K562 (cell line): ENCODE data around the gene NAGLU. TPM values are rescaled to one million over a fixed set of nuclear protein-coding genes. Genes with fewer than 3 reads are reported as not detected.
A peak's percentile ranks its signal among the peaks of the same experiment; 100 is the strongest.

Experiments used
- ATAC-seq: fragments of 200-7000 bp; cut with Tn5 transposase; 3 replicates; pipeline ENCODE4 v1.9.1; 2020; ENCODE audit warnings: moderate library complexity
- BruUV-seq: library from RNA; stranded (reverse); fragments of 400-500 nt; replicated peaks from 2 replicates; lab custom pipeline; 2021; lab: Mats Ljungman, UMichigan
- CTCF ChIA-PET: fragments of 300-600 bp; formaldehyde crosslinking; extraction: SDS; loops from one replicate; lab custom pipeline; 2021; ENCODE audit warnings: low intra/inter-chr PET ratio; lab: Yijun Ruan, JAX
- POLR2A ChIA-PET: fragments of 300-600, 350-650 bp; sonication (Branson Sonifier 250); formaldehyde crosslinking; extraction: SDS; loops from one replicate; lab custom pipeline; 2021; ENCODE audit warnings: antibody characterized with exemption, inconsistent platforms; lab: Yijun Ruan, JAX
- DNase-seq, 4 experiments: peaks; one replicate each; pipeline versions ENCODE4 v3.0.0 to v3.0.0-alpha.2; 2011 to 2018; ENCODE audit warnings: low spot score in 3 of 4, mixed read lengths in 3 of 4; ENCODE audit errors: extremely low read depth in 1 of 4
- FAIRE-seq: peaks from 2 replicates; lab custom pipeline; 2011; peaks lifted over from hg19 to GRCh38; lab: Jason Lieb, UNC
- H2AFZ ChIP-seq: 2 replicates; pipeline ENCODE4 v1.6.0; 2011; ENCODE audit warnings: low read depth, low read length, control low read depth, inconsistent platforms
- H3K27ac ChIP-seq: fragments of 200-600 bp; 3 replicates; pipeline ENCODE4 v1.8.0; 2011; ENCODE audit warnings: low read depth, mild to moderate bottlenecking, control low read depth, inconsistent platforms, low read length, moderate library complexity, mixed read lengths; ENCODE audit errors: extremely low read depth
- H3K27me3 ChIP-seq, 2 experiments: fragments of 300-600 bp in 1 of 2; 2 replicates in 1 of 2; 3 replicates in 1 of 2; pipeline versions ENCODE4 v1.6.0 to v1.8.0; 2011; ENCODE audit warnings: inconsistent platforms in 2 of 2, low read length in 2 of 2, mild to moderate bottlenecking in 1 of 2, mixed read lengths in 1 of 2, moderate library complexity in 1 of 2; ENCODE audit not compliant: control insufficient read depth in 2 of 2, insufficient read depth in 2 of 2
- H3K36me3 ChIP-seq: fragments of 300-600 bp; 3 replicates; pipeline ENCODE4 v1.8.0; 2011; ENCODE audit warnings: mild to moderate bottlenecking, low read length, inconsistent platforms; ENCODE audit not compliant: control insufficient read depth, insufficient read depth
- H3K4me1 ChIP-seq, 2 experiments: fragments of 200-600 bp in 1 of 2; replicated peaks in 1 of 2; 2 replicates in 1 of 2; 3 replicates in 1 of 2; pipeline versions ENCODE4 v1.5.1 to v1.8.0; 2011; ENCODE audit warnings: inconsistent platforms in 2 of 2, low read length in 2 of 2, mild to moderate bottlenecking in 1 of 2, mixed read lengths in 1 of 2, moderate library complexity in 1 of 2; ENCODE audit not compliant: control insufficient read depth in 2 of 2, insufficient read depth in 2 of 2
- H3K4me2 ChIP-seq: 2 replicates; pipeline ENCODE4 v1.6.1; 2011; ENCODE audit warnings: low read length, control low read depth, inconsistent platforms, mixed read lengths; ENCODE audit not compliant: insufficient read depth
- H3K4me3 ChIP-seq: fragments of 200-600 bp; sonication (generic), shearing (Covaris generic); 2 replicates; pipeline ENCODE4 v1.5.1; 2016; ENCODE audit warnings: control low read depth, inconsistent platforms
- H3K79me2 ChIP-seq: fragments of 200-600 bp; 3 replicates; pipeline ENCODE4 v1.8.0; 2011; ENCODE audit warnings: low read length, inconsistent platforms; ENCODE audit not compliant: control insufficient read depth, insufficient read depth
- H3K9ac ChIP-seq, 2 experiments: 2 replicates each; pipeline versions ENCODE4 v1.6.0 to v1.6.1; 2011; ENCODE audit warnings: low read depth in 2 of 2, low read length in 2 of 2, control low read depth in 1 of 2, inconsistent platforms in 1 of 2, mild to moderate bottlenecking in 1 of 2, mixed read lengths in 1 of 2; ENCODE audit not compliant: insufficient read depth in 1 of 2
- H3K9me1 ChIP-seq: one replicate; pipeline ENCODE4 v1.6.0; 2011; ENCODE audit warnings: inconsistent platforms, mild to moderate bottlenecking, low read length, moderate library complexity; ENCODE audit not compliant: control insufficient read depth, insufficient read depth
- H3K9me3 ChIP-seq: replicated peaks from 2 replicates; pipeline ENCODE4 v1.5.1; 2011; ENCODE audit warnings: low read depth, low read length, inconsistent platforms; ENCODE audit not compliant: control insufficient read depth, insufficient read depth
- H4K20me1 ChIP-seq: replicated peaks from 2 replicates; pipeline ENCODE4 v1.6.1; 2011; ENCODE audit warnings: low read length, inconsistent platforms, mixed read lengths; ENCODE audit not compliant: control insufficient read depth, insufficient read depth
- CBX2 ChIP-seq: fragments of 200-600 bp; sonication (generic); IDR thresholded peaks from one replicate; pipeline ENCODE4 v1.6.1; 2012; ENCODE audit warnings: mild to moderate bottlenecking, low read length, inconsistent platforms; ENCODE audit not compliant: insufficient read depth, poor library complexity, severe bottlenecking
- CREM ChIP-seq: IDR thresholded peaks from 2 replicates; pipeline ENCODE4 v1.6.1; 2014; ENCODE audit warnings: antibody characterized with exemption, low read depth
- CTBP1 ChIP-seq: fragments of 450-650 bp; IDR thresholded peaks from 2 replicates; pipeline ENCODE4 v1.6.1; 2016; ENCODE audit warnings: borderline replicate concordance
- ZNF24 ChIP-seq: fragments of 450-650 bp; IDR thresholded peaks from 2 replicates; pipeline ENCODE4 v1.6.1; 2016
- WGBS: fragments of 100-300 bp; shearing (Covaris generic); methylation state at CpG from one replicate; pipeline ENCODE4 v1.1.6; 2016; ENCODE audit warnings: low coverage, mixed read lengths; ENCODE audit not compliant: insufficient coverage; ENCODE audit errors: missing lambda C conversion rate; 5-methylcytosine and 5-hydroxymethylcytosine counted together
- in situ Hi-C: fragments of 300-500 bp; cut with MboI; formaldehyde crosslinking; loops from 4 replicates; pipeline ENCODE4 v1.15.0; 2018; ENCODE audit warnings: inconsistent platforms, mixed read lengths
- intact Hi-C: fragments of 100-400 bp; cut with micrococcal nuclease; formaldehyde crosslinking; loops from 2 replicates; pipeline ENCODE4 v1.14.2; 2022
- polyA plus RNA-seq, 8 experiments: library from polyadenylated mRNA; depleted of rRNA in 4 of 8; stranded (reverse) in 5 of 8; unstranded in 3 of 8; fragments of >200 nt; fragmentation: Nextera tagmentation in 2 of 8; fragmentation: Illumina TruSeq in 1 of 8; extraction: Ambion mirVana in 2 of 8; extraction: Trizol in 1 of 8; gene quantifications; 2 replicates each; pipeline versions ENCODE4 v1.2.1 to v1.2.3, GENCODE V29; 2011 to 2014; ENCODE audit warnings: inconsistent platforms in 1 of 8, missing spikeins in 1 of 8
- total RNA-seq, 7 experiments: library from RNA; depleted of rRNA in 6 of 7; stranded (reverse); fragments of >200 nt in 6 of 7; fragmentation: Illumina TruSeq in 2 of 7; extraction: Trizol in 2 of 7; gene quantifications; 2 replicates each; pipeline versions ENCODE4 v1.2.1 to v1.2.3, GENCODE V29; 2011 to 2021; ENCODE audit warnings: low replicate concordance in 1 of 7
- TF ChIP-seq, protein P1 (sequence below): IDR thresholded peaks from 2 replicates; pipeline ENCODE4 v1.6.1; 2014; ENCODE audit warnings: antibody characterized with exemption
- TF ChIP-seq, protein P2 (sequence below), 2 experiments: fragments of 450-650 bp; formaldehyde crosslinking in 1 of 2; IDR thresholded peaks; 2 replicates each; pipeline versions ENCODE4 v1.4.0 to v1.6.1; 2014 to 2020; ENCODE audit warnings: mild to moderate bottlenecking in 2 of 2, borderline replicate concordance in 1 of 2, low read depth in 1 of 2
- TF ChIP-seq, protein P3 (sequence below): fragments of 450-650 bp; IDR thresholded peaks from 2 replicates; pipeline ENCODE4 v1.6.1; 2017; ENCODE audit warnings: antibody characterized with exemption, mild to moderate bottlenecking

NAGLU gene
- total and polyA plus RNA-seq, 9 of the 15 experiments (the other 6 are each of a cell fraction or from before 2014, with no cell fraction given), result 0.04 to 21.5 (median 8.5) TPM

DNA sequence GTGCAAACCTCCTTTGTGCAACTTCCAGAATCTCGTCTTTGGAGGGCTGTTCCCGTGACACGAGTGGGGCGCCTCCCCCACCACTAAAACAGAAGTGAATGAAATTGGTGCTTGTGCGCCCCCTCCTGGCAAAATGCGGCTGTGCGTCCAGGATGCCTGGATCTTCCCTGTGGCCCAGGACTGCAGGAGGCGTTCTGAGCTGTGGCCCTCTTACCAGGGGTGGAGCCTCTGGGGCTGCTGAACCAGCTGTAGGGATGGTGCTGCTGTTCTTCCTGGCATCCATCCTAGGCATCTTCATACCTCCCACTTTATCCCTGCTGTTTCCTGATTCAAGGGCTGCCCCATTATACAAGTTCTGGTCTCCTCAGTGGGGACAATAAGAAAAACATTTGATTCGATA is 18.5 kb upstream of the NAGLU start:
- H3K27ac ChIP-seq, result peak overlapping the region; percentile 86
- peak; percentile 80 for ATAC-seq
- peaks cover 86% of the 10 kb centered on the region for H3K36me3 ChIP-seq
- POLR2A ChIA-PET, result interaction anchor here (0.7 to 3.9 kb wide), 8 partner anchors 10 to 197 kb away, joined by 3 to 15 read pairs (median 4); partner anchors contain the start of genes CAVIN1, NAGLU and STAT3
- no peaks in the 10 kb centered on the region for H3K27me3 ChIP-seq
- in situ Hi-C loops, result no loop called here
- H3K4me1 ChIP-seq, result peaks cover 51 to 63% of the 10 kb centered on the region in 2 experiments
- H3K4me3 ChIP-seq, result no peak overlapping the region
- CTCF ChIA-PET, result interaction anchor here (0.7 to 2.9 kb wide), 7 partner anchors 10 to 552 kb away, joined by 3 to 43 read pairs (median 4); partner anchors contain the start of genes NAGLU and VPS25
- no peaks in the 10 kb centered on the region for H4K20me1 ChIP-seq
- H3K79me2 ChIP-seq, result peaks cover 11% of the 10 kb centered on the region; the same call in 1 of the 3 replicates
- peaks cover 7% of the 10 kb centered on the region for H3K9me1 ChIP-seq
- intact Hi-C loops, result loop anchor here (5.0 kb wide), 4 partner anchors 45 to 195 kb away; no protein-coding TSS in a partner anchor
- H2AFZ ChIP-seq, result no peak overlapping the region
- peak overlapping the region; percentile 35; the same call in 1 of the 2 replicates for H3K4me2 ChIP-seq
- H3K9me3 ChIP-seq, result no peaks in the 10 kb centered on the region
- FAIRE-seq, result peak; percentile 80
- H3K9ac ChIP-seq, result peak overlapping the region in 1 of 2 experiments; percentile 62; a peak in 1 of 4 replicates
- BruUV-seq, result no TSS peak
- DNase-seq, result peak; percentile 85 to 94 (median 91)
- WGBS, result 14% methylated on average over 9 of the region's 9 CpGs
- TF ChIP-seq, protein P1, sequence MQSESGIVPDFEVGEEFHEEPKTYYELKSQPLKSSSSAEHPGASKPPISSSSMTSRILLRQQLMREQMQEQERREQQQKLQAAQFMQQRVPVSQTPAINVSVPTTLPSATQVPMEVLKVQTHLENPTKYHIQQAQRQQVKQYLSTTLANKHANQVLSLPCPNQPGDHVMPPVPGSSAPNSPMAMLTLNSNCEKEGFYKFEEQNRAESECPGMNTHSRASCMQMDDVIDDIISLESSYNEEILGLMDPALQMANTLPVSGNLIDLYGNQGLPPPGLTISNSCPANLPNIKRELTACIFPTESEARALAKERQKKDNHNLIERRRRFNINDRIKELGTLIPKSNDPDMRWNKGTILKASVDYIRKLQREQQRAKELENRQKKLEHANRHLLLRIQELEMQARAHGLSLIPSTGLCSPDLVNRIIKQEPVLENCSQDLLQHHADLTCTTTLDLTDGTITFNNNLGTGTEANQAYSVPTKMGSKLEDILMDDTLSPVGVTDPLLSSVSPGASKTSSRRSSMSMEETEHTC, result peak; percentile 68; the same call in 1 of the 2 replicates
- peak; percentile 65 for TF ChIP-seq CREM
- no peak for TF ChIP-seq CBX2
- TF ChIP-seq, protein P2, sequence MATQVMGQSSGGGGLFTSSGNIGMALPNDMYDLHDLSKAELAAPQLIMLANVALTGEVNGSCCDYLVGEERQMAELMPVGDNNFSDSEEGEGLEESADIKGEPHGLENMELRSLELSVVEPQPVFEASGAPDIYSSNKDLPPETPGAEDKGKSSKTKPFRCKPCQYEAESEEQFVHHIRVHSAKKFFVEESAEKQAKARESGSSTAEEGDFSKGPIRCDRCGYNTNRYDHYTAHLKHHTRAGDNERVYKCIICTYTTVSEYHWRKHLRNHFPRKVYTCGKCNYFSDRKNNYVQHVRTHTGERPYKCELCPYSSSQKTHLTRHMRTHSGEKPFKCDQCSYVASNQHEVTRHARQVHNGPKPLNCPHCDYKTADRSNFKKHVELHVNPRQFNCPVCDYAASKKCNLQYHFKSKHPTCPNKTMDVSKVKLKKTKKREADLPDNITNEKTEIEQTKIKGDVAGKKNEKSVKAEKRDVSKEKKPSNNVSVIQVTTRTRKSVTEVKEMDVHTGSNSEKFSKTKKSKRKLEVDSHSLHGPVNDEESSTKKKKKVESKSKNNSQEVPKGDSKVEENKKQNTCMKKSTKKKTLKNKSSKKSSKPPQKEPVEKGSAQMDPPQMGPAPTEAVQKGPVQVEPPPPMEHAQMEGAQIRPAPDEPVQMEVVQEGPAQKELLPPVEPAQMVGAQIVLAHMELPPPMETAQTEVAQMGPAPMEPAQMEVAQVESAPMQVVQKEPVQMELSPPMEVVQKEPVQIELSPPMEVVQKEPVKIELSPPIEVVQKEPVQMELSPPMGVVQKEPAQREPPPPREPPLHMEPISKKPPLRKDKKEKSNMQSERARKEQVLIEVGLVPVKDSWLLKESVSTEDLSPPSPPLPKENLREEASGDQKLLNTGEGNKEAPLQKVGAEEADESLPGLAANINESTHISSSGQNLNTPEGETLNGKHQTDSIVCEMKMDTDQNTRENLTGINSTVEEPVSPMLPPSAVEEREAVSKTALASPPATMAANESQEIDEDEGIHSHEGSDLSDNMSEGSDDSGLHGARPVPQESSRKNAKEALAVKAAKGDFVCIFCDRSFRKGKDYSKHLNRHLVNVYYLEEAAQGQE (IDR thresholded peaks at IDR 0.05; ENCODE audit: borderline replicate concordance), result peak; percentile 79
- TF ChIP-seq, protein P2 (CRISPR knock-in tag; IDR thresholded peaks at IDR 0.05; ENCODE audit: low read depth), result no peak
- TF ChIP-seq, protein P3, sequence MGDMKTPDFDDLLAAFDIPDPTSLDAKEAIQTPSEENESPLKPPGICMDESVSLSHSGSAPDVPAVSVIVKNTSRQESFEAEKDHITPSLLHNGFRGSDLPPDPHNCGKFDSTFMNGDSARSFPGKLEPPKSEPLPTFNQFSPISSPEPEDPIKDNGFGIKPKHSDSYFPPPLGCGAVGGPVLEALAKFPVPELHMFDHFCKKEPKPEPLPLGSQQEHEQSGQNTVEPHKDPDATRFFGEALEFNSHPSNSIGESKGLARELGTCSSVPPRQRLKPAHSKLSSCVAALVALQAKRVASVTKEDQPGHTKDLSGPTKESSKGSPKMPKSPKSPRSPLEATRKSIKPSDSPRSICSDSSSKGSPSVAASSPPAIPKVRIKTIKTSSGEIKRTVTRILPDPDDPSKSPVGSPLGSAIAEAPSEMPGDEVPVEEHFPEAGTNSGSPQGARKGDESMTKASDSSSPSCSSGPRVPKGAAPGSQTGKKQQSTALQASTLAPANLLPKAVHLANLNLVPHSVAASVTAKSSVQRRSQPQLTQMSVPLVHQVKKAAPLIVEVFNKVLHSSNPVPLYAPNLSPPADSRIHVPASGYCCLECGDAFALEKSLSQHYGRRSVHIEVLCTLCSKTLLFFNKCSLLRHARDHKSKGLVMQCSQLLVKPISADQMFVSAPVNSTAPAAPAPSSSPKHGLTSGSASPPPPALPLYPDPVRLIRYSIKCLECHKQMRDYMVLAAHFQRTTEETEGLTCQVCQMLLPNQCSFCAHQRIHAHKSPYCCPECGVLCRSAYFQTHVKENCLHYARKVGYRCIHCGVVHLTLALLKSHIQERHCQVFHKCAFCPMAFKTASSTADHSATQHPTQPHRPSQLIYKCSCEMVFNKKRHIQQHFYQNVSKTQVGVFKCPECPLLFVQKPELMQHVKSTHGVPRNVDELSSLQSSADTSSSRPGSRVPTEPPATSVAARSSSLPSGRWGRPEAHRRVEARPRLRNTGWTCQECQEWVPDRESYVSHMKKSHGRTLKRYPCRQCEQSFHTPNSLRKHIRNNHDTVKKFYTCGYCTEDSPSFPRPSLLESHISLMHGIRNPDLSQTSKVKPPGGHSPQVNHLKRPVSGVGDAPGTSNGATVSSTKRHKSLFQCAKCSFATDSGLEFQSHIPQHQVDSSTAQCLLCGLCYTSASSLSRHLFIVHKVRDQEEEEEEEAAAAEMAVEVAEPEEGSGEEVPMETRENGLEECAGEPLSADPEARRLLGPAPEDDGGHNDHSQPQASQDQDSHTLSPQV, result peak; percentile 54
- peak; percentile 70; the same call in 1 of the 2 replicates for TF ChIP-seq CTBP1
- peak; percentile 56 for TF ChIP-seq ZNF24
